HepG2 (cell line): ENCODE measurements around the gene VGLL3. TPM values are rescaled to one million over a fixed set of nuclear protein-coding genes. Genes with fewer than 3 reads are reported as not detected.

Source experiments
- ATAC-seq: fragments of 200-7000 bp; cut with Tn5 transposase; 3 replicates; pipeline ENCODE4 v1.9.1; 2020; ENCODE audit warnings: mild to moderate bottlenecking, moderate library complexity
- BruUV-seq: library from RNA; stranded (reverse); fragments of 400-500 nt; replicated peaks from 2 replicates; lab custom pipeline; 2021; lab: Mats Ljungman, UMichigan
- CTCF ChIA-PET: fragments of 300-600 bp; formaldehyde crosslinking; extraction: SDS; loops from one replicate; lab custom pipeline; 2021; ENCODE audit warnings: low total read pairs, inconsistent platforms, low intra/inter-chr PET ratio; lab: Yijun Ruan, JAX
- POLR2A ChIA-PET: fragments of 350-600 bp; sonication (Branson Sonifier 250); formaldehyde crosslinking; loops from one replicate; lab custom pipeline; 2020; ENCODE audit warnings: antibody characterized with exemption, inconsistent platforms; lab: Yijun Ruan, JAX
- DNase-seq: peaks from one replicate; pipeline ENCODE4 v3.0.0-alpha.2; 2015; ENCODE audit warnings: low spot score
- FAIRE-seq: peaks from 3 replicates; lab custom pipeline; 2011; peaks lifted over from hg19 to GRCh38; lab: Jason Lieb, UNC
- H2AFZ ChIP-seq: one replicate; pipeline ENCODE4 v1.6.1; 2011; ENCODE audit warnings: low read length, inconsistent platforms
- H3K27ac ChIP-seq: fragments of 300-600 bp; 3 replicates; pipeline ENCODE4 v1.8.0; 2011; ENCODE audit warnings: mixed run types, mild to moderate bottlenecking, mixed read lengths, low read length, inconsistent platforms; ENCODE audit not compliant: insufficient read depth; ENCODE audit errors: extremely low read length
- H3K27me3 ChIP-seq, 2 experiments: fragments of 200-600 bp in 1 of 2; 2 replicates in 1 of 2; 3 replicates in 1 of 2; pipeline versions ENCODE4 v1.6.0 to v1.8.0; 2011; ENCODE audit warnings: low read length in 2 of 2, mild to moderate bottlenecking in 2 of 2, moderate library complexity in 2 of 2, inconsistent platforms in 1 of 2; ENCODE audit not compliant: insufficient read depth in 2 of 2, control insufficient read depth in 1 of 2
- H3K36me3 ChIP-seq, 2 experiments: fragments of 200-600 bp in 1 of 2; replicated peaks in 1 of 2; 2 replicates in 1 of 2; 3 replicates in 1 of 2; pipeline versions ENCODE4 v1.5.1 to v1.8.0; 2011; ENCODE audit warnings: low read length in 2 of 2, inconsistent platforms in 1 of 2; ENCODE audit not compliant: insufficient read depth in 2 of 2, control insufficient read depth in 1 of 2
- H3K4me1 ChIP-seq: 2 replicates; pipeline ENCODE4 v1.5.1; 2012; ENCODE audit warnings: low read length, inconsistent platforms; ENCODE audit not compliant: insufficient read depth
- H3K4me2 ChIP-seq: 2 replicates; pipeline ENCODE4 v1.6.0; 2011; ENCODE audit warnings: low read depth, low read length, inconsistent platforms
- H3K4me3 ChIP-seq, 3 experiments: fragments of 200-600 bp in 1 of 3; sonication (generic), shearing (Covaris generic) in 1 of 3; replicated peaks in 1 of 3; 2 replicates each; pipeline ENCODE4 v1.5.1; 2011 to 2016; ENCODE audit warnings: low read length in 3 of 3, inconsistent platforms in 2 of 3, low read depth in 2 of 3, mild to moderate bottlenecking in 2 of 3, control low read depth in 1 of 3, mixed read lengths in 1 of 3; ENCODE audit not compliant: insufficient read depth in 1 of 3
- H3K79me2 ChIP-seq: one replicate; pipeline ENCODE4 v1.6.1; 2011; ENCODE audit warnings: low read length, inconsistent platforms; ENCODE audit not compliant: insufficient read depth
- H3K9ac ChIP-seq: 2 replicates; pipeline ENCODE4 v1.6.0; 2011; ENCODE audit warnings: mild to moderate bottlenecking, low read depth, low read length, inconsistent platforms; ENCODE audit not compliant: insufficient read depth
- H3K9me3 ChIP-seq: 2 replicates; pipeline ENCODE4 v1.5.1; 2012; ENCODE audit warnings: mild to moderate bottlenecking, low read length
- H4K20me1 ChIP-seq: 2 replicates; pipeline ENCODE4 v1.6.0; 2011; ENCODE audit warnings: inconsistent platforms, mild to moderate bottlenecking, low read length, moderate library complexity; ENCODE audit not compliant: insufficient read depth
- ATF5 ChIP-seq: sonication (generic); formaldehyde crosslinking; IDR thresholded peaks from 2 replicates; pipeline ENCODE4 v1.4.0; 2020; ENCODE audit warnings: mild to moderate bottlenecking, low read depth, missing genetic modification reagents
- BHLHE40 ChIP-seq: IDR thresholded peaks from 2 replicates; pipeline ENCODE4 v1.6.1; 2011; ENCODE audit warnings: low read length, improper control_type of control experiment
- CHD4 ChIP-seq: fragments of 200-600 bp; sonication (generic); IDR thresholded peaks from 2 replicates; pipeline ENCODE4 v1.7.0; 2017; ENCODE audit warnings: mild to moderate bottlenecking, low read length, borderline replicate concordance
- HOXA7 ChIP-seq: sonication (generic); formaldehyde crosslinking; IDR thresholded peaks from 2 replicates; pipeline ENCODE4 v1.8.1; 2022; ENCODE audit warnings: mild to moderate bottlenecking, missing genetic modification reagents, moderate library complexity
- KMT2B ChIP-seq: IDR thresholded peaks from 2 replicates; pipeline ENCODE4 v1.6.1; 2016; ENCODE audit warnings: missing genetic modification reagents, missing compliant biosample characterization
- PCBP2 ChIP-seq: fragments of 200-400 bp; formaldehyde crosslinking; optimal IDR thresholded peaks from 2 replicates; pipeline ENCODE3; 2018; ENCODE audit warnings: low read length, low read depth; ENCODE audit not compliant: poor library complexity, severe bottlenecking
- POLR2G ChIP-seq: fragments of 200-400 bp; formaldehyde crosslinking; IDR thresholded peaks from 2 replicates; pipeline ENCODE4 v1.6.1; 2018; ENCODE audit warnings: mild to moderate bottlenecking, low read depth, low read length, moderate library complexity
- RAD51 ChIP-seq: fragments of 450-650 bp; IDR thresholded peaks from 2 replicates; pipeline ENCODE4 v1.6.1; 2016; ENCODE audit warnings: borderline replicate concordance
- SAFB2 ChIP-seq: sonication (generic); formaldehyde crosslinking; IDR thresholded peaks from 2 replicates; pipeline ENCODE4 v1.5.1; 2020; ENCODE audit warnings: missing genetic modification reagents, low read depth, mild to moderate bottlenecking, borderline replicate concordance
- SETDB1 ChIP-seq: sonication (generic); formaldehyde crosslinking; IDR thresholded peaks from 2 replicates; pipeline ENCODE4 v1.5.1; 2020; ENCODE audit warnings: missing genetic modification reagents, mild to moderate bottlenecking, borderline replicate concordance
- SNAI1 ChIP-seq: sonication (generic); formaldehyde crosslinking; IDR thresholded peaks from 2 replicates; pipeline ENCODE4 v1.5.0; 2020; ENCODE audit warnings: mild to moderate bottlenecking, missing genetic modification reagents, borderline replicate concordance
- SP4 ChIP-seq: sonication (generic); formaldehyde crosslinking; IDR thresholded peaks from 2 replicates; pipeline ENCODE4 v1.8.1; 2023; ENCODE audit warnings: mild to moderate bottlenecking, missing genetic modification reagents
- TRIM22 ChIP-seq: fragments of 450-650 bp; IDR thresholded peaks from 2 replicates; pipeline ENCODE4 v1.6.1; 2017
- ZKSCAN8 ChIP-seq: IDR thresholded peaks from 2 replicates; pipeline ENCODE4 v1.6.1; 2016; ENCODE audit warnings: borderline replicate concordance, missing genetic modification reagents, missing compliant biosample characterization
- ZNF264 ChIP-seq: sonication (generic); formaldehyde crosslinking; IDR thresholded peaks from 2 replicates; pipeline ENCODE4 v1.4.0; 2020; ENCODE audit warnings: missing genetic modification reagents
- ZNF484 ChIP-seq: sonication (generic); formaldehyde crosslinking; IDR thresholded peaks from 2 replicates; pipeline ENCODE4 v1.5.1; 2020; ENCODE audit warnings: mild to moderate bottlenecking, low read depth, missing genetic modification reagents, borderline replicate concordance
- ZNF577 ChIP-seq: sonication (generic); formaldehyde crosslinking; IDR thresholded peaks from 2 replicates; pipeline ENCODE4 v1.4.0; 2020; ENCODE audit warnings: mild to moderate bottlenecking, low read depth, missing genetic modification reagents, borderline replicate concordance
- WGBS: methylation state at CpG from one replicate; pipeline ENCODE4 v1.1.6; 2017; ENCODE audit warnings: low lambda C conversion rate; 5-methylcytosine and 5-hydroxymethylcytosine counted together
- in situ Hi-C: cut with HindIII; loops from 2 replicates; pipeline ENCODE4 v1.10.0; 2017; ENCODE audit warnings: low pct_unique_long_range_greater_than_20kb; ENCODE audit not compliant: extremely low pct_ligation_motif_present
- intact Hi-C: fragments of 100-400 bp; cut with micrococcal nuclease; formaldehyde crosslinking; loops from one replicate; pipeline ENCODE4 v1.10.0; 2022; ENCODE audit not compliant: unreplicated experiment
- polyA plus RNA-seq, 8 experiments: library from polyadenylated mRNA; depleted of rRNA in 3 of 8; stranded (reverse) in 7 of 8; unstranded in 1 of 8; fragments of >200 nt; fragmentation: Illumina TruSeq in 4 of 8; extraction: Trizol in 4 of 8; gene quantifications; 2 replicates each; pipeline versions ENCODE4 v1.2.1 to v1.2.3, GENCODE V29; 2011 to 2016; ENCODE audit warnings: low read depth in 4 of 8, missing spikeins in 1 of 8, mixed read lengths in 1 of 8; ENCODE audit not compliant: insufficient read depth in 1 of 8
- total RNA-seq, 5 experiments: library from RNA; depleted of rRNA; stranded (reverse); fragments of >200 nt; fragmentation: Illumina TruSeq; extraction: Trizol; gene quantifications; 2 replicates each; pipeline ENCODE4 v1.2.3, GENCODE V29; 2016; ENCODE audit warnings: low read depth in 1 of 5

VGLL3 gene
- total and polyA plus RNA-seq, 2 of the 13 experiments (the other 11 are each of a cell fraction or from before 2014, with no cell fraction given) = 0.03 to 0.07 TPM

DNA sequence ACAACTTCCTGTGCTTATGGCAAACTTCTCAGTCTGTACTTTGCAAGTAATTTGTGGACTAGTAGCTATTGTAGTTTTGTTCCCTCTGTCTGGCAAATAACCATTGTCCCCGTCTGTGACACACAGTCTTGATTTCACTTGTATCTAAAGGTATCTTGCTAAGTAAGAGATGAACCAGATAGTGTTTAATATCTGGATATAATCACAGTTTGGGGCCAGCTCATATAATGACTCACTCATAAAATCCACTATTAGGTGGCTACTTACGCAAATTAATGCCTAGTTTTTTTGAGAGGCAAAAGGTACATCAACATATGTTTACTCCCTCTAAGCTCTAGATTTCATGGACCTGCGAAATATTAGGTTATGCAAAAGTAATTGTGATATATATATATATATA, 30.4 kb downstream of the VGLL3 start:
- no peak for DNase-seq
- in situ Hi-C loops (loop anchor here (10.0 kb wide), 1 partner anchor 204 kb away; no protein-coding TSS in a partner anchor), intact Hi-C loops (no loop called here)
- Histone ChIP-seq H3K9me3 (no peaks in the 10 kb centered on the region), H3K27ac (no peak overlapping the region), H3K9ac (no peak overlapping the region), H3K79me2 (no peaks in the 10 kb centered on the region), H3K4me1 (no peaks in the 10 kb centered on the region), H4K20me1 (no peaks in the 10 kb centered on the region), H3K36me3 (no peaks in the 10 kb centered on the region), H3K4me3 (no peak overlapping the region), H3K27me3 (no peaks in the 10 kb centered on the region), H2AFZ (no peak overlapping the region), H3K4me2 (no peak overlapping the region)
- ATAC-seq = no peak
- TF ChIP-seq ZNF264 (CRISPR knock-in tag) (no peak), SNAI1 (no peak), ZNF577 (CRISPR knock-in tag) (no peak), SAFB2 (CRISPR knock-in tag) (no peak), PCBP2 (no peak), TRIM22 (no peak), HOXA7 (CRISPR knock-in tag) (no peak), RAD51 (no peak), SETDB1 (CRISPR knock-in tag) (no peak), KMT2B (CRISPR knock-in tag) (no peak), CHD4 (no peak), ZNF484 (CRISPR knock-in tag) (no peak), ZKSCAN8 (CRISPR knock-in tag) (no peak), BHLHE40 (no peak), SP4 (no peak), ATF5 (CRISPR knock-in tag) (no peak), POLR2G (no peak)
- no TSS peak for BruUV-seq
- POLR2A ChIA-PET = no interaction called here
- 32% methylated on average over 3 of the region's 3 CpGs for WGBS
- FAIRE-seq = no peak
- CTCF ChIA-PET = no interaction called here
